ENCODE data around the gene HTRA3. TPM values are rescaled to one million over a fixed set of nuclear protein-coding genes. Genes with fewer than 3 reads are reported as not detected.

Gene HTRA3
- total and polyA plus RNA-seq, 2 experiments from 2014 or later, result 1.3 to 3.6 TPM

DNA sequence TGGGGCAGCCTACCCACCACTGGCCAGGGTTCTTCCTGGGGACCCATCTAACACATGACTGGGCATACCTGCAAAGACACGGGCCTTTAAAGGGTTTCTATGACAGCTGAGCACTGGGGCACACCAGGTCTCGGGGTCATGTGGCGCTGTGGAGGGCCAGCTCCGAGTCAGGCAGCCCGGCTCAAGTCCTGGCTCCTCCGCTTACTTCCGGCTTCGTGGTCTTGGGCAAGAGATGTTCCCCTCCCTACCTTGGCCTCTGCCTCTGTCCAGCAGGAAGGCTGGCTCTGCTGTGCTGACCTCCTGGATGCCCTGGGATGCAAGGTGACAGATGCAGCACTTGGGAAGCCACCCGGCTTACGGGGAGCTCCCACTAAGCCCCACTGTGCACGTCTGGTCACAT lies 37.6 kb downstream of the HTRA3 start:
- no peak overlapping the region for H3K4me3 ChIP-seq
- ATAC-seq (no peak), DNase-seq (ENCODE audit: low spot score) (no peak)
- peaks cover 4% of the 10 kb centered on the region; the same call in 2 of the 3 replicates for H3K4me1 Mint-ChIP-seq
- no peak overlapping the region for H3K27ac Mint-ChIP-seq
- no peaks in the 10 kb centered on the region for H3F3A ChIP-seq (replicated peaks; ENCODE audit: low read depth)
- H4K20me1 ChIP-seq (replicated peaks; ENCODE audit: insufficient read depth), result no peaks in the 10 kb centered on the region
- no peaks in the 10 kb centered on the region; the same call in 2 of the 3 replicates for H3K36me3 Mint-ChIP-seq (ENCODE audit: low read depth)
- H3K27ac ChIP-seq (ENCODE audit: low read depth), result no peak overlapping the region
- no peaks in the 10 kb centered on the region for H3K9me2 ChIP-seq (ENCODE audit: insufficient read depth)
- H2AFZ ChIP-seq, result no peak overlapping the region
- TF ChIP-seq, protein P1, sequence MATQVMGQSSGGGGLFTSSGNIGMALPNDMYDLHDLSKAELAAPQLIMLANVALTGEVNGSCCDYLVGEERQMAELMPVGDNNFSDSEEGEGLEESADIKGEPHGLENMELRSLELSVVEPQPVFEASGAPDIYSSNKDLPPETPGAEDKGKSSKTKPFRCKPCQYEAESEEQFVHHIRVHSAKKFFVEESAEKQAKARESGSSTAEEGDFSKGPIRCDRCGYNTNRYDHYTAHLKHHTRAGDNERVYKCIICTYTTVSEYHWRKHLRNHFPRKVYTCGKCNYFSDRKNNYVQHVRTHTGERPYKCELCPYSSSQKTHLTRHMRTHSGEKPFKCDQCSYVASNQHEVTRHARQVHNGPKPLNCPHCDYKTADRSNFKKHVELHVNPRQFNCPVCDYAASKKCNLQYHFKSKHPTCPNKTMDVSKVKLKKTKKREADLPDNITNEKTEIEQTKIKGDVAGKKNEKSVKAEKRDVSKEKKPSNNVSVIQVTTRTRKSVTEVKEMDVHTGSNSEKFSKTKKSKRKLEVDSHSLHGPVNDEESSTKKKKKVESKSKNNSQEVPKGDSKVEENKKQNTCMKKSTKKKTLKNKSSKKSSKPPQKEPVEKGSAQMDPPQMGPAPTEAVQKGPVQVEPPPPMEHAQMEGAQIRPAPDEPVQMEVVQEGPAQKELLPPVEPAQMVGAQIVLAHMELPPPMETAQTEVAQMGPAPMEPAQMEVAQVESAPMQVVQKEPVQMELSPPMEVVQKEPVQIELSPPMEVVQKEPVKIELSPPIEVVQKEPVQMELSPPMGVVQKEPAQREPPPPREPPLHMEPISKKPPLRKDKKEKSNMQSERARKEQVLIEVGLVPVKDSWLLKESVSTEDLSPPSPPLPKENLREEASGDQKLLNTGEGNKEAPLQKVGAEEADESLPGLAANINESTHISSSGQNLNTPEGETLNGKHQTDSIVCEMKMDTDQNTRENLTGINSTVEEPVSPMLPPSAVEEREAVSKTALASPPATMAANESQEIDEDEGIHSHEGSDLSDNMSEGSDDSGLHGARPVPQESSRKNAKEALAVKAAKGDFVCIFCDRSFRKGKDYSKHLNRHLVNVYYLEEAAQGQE (IDR thresholded peaks at IDR 0.05; ENCODE audit: unreplicated experiment), result no peak
- no peak for TF ChIP-seq NANOG (IDR thresholded peaks at IDR 0.05; ENCODE audit: borderline replicate concordance)
- no peak for TF ChIP-seq POLR2AphosphoS5 (IDR thresholded peaks at IDR 0.05; ENCODE audit: low read depth)
- TF ChIP-seq, protein P2, sequence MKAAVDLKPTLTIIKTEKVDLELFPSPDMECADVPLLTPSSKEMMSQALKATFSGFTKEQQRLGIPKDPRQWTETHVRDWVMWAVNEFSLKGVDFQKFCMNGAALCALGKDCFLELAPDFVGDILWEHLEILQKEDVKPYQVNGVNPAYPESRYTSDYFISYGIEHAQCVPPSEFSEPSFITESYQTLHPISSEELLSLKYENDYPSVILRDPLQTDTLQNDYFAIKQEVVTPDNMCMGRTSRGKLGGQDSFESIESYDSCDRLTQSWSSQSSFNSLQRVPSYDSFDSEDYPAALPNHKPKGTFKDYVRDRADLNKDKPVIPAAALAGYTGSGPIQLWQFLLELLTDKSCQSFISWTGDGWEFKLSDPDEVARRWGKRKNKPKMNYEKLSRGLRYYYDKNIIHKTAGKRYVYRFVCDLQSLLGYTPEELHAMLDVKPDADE (IDR thresholded peaks at IDR 0.05), result no peak
- no peak for TF ChIP-seq ZNF114 (CRISPR knock-in tag; IDR thresholded peaks at IDR 0.05)
- TF ChIP-seq EZH2phosphoT487 (IDR thresholded peaks at IDR 0.05; ENCODE audit: unreplicated experiment), result no peak
- TF ChIP-seq, protein P3, sequence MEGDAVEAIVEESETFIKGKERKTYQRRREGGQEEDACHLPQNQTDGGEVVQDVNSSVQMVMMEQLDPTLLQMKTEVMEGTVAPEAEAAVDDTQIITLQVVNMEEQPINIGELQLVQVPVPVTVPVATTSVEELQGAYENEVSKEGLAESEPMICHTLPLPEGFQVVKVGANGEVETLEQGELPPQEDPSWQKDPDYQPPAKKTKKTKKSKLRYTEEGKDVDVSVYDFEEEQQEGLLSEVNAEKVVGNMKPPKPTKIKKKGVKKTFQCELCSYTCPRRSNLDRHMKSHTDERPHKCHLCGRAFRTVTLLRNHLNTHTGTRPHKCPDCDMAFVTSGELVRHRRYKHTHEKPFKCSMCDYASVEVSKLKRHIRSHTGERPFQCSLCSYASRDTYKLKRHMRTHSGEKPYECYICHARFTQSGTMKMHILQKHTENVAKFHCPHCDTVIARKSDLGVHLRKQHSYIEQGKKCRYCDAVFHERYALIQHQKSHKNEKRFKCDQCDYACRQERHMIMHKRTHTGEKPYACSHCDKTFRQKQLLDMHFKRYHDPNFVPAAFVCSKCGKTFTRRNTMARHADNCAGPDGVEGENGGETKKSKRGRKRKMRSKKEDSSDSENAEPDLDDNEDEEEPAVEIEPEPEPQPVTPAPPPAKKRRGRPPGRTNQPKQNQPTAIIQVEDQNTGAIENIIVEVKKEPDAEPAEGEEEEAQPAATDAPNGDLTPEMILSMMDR (conservative IDR thresholded peaks at IDR 0.05; ENCODE audit: low read depth in 2 of 2), result no peak
- TF ChIP-seq EZH2 (IDR thresholded peaks at IDR 0.05; ENCODE audit: low read depth, unreplicated experiment), result no peak
- TF ChIP-seq, protein P4, sequence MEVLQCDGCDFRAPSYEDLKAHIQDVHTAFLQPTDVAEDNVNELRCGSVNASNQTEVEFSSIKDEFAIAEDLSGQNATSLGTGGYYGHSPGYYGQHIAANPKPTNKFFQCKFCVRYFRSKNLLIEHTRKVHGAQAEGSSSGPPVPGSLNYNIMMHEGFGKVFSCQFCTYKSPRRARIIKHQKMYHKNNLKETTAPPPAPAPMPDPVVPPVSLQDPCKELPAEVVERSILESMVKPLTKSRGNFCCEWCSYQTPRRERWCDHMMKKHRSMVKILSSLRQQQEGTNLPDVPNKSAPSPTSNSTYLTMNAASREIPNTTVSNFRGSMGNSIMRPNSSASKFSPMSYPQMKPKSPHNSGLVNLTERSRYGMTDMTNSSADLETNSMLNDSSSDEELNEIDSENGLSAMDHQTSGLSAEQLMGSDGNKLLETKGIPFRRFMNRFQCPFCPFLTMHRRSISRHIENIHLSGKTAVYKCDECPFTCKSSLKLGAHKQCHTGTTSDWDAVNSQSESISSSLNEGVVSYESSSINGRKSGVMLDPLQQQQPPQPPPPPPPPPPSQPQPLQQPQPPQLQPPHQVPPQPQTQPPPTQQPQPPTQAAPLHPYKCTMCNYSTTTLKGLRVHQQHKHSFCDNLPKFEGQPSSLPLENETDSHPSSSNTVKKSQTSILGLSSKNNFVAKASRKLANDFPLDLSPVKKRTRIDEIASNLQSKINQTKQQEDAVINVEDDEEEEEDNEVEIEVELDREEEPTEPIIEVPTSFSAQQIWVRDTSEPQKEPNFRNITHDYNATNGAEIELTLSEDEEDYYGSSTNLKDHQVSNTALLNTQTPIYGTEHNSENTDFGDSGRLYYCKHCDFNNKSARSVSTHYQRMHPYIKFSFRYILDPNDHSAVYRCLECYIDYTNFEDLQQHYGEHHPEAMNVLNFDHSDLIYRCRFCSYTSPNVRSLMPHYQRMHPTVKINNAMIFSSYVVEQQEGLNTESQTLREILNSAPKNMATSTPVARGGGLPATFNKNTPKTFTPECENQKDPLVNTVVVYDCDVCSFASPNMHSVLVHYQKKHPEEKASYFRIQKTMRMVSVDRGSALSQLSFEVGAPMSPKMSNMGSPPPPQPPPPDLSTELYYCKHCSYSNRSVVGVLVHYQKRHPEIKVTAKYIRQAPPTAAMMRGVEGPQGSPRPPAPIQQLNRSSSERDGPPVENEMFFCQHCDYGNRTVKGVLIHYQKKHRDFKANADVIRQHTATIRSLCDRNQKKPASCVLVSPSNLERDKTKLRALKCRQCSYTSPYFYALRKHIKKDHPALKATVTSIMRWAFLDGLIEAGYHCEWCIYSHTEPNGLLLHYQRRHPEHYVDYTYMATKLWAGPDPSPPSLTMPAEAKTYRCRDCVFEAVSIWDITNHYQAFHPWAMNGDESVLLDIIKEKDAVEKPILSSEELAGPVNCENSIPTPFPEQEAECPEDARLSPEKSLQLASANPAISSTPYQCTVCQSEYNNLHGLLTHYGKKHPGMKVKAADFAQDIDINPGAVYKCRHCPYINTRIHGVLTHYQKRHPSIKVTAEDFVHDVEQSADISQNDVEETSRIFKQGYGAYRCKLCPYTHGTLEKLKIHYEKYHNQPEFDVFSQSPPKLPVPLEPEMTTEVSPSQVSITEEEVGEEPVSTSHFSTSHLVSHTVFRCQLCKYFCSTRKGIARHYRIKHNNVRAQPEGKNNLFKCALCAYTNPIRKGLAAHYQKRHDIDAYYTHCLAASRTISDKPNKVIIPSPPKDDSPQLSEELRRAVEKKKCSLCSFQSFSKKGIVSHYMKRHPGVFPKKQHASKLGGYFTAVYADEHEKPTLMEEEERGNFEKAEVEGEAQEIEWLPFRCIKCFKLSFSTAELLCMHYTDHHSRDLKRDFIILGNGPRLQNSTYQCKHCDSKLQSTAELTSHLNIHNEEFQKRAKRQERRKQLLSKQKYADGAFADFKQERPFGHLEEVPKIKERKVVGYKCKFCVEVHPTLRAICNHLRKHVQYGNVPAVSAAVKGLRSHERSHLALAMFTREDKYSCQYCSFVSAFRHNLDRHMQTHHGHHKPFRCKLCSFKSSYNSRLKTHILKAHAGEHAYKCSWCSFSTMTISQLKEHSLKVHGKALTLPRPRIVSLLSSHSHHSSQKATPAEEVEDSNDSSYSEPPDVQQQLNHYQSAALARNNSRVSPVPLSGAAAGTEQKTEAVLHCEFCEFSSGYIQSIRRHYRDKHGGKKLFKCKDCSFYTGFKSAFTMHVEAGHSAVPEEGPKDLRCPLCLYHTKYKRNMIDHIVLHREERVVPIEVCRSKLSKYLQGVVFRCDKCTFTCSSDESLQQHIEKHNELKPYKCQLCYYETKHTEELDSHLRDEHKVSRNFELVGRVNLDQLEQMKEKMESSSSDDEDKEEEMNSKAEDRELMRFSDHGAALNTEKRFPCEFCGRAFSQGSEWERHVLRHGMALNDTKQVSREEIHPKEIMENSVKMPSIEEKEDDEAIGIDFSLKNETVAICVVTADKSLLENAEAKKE (CRISPR knock-in tag; IDR thresholded peaks at IDR 0.05), result no peak
- TF ChIP-seq CREB1 (CRISPR knock-in tag; IDR thresholded peaks at IDR 0.05; ENCODE audit: low read depth), result no peak
- no peak for TF ChIP-seq STAT1 (IDR thresholded peaks at IDR 0.05; ENCODE audit: unreplicated experiment)
- H3K36me3 ChIP-seq (ENCODE audit: insufficient read depth), result no peaks in the 10 kb centered on the region
- H3K27me3 ChIP-seq (ENCODE audit: insufficient read depth), result no peaks in the 10 kb centered on the region
- H3K27me3 Mint-ChIP-seq (ENCODE audit: insufficient read depth, low read depth, poor library complexity), result peaks cover 20% of the 10 kb centered on the region
- no peak overlapping the region for H3K4me2 ChIP-seq
- H3K4me3 Mint-ChIP-seq, result no peak overlapping the region
- H3K4me1 ChIP-seq (ENCODE audit: insufficient read depth), result no peaks in the 10 kb centered on the region
- 0 out of 3 replicates have a peak, but pooled peaks cover under 1% of the 10 kb centered on the region for H3K9me3 Mint-ChIP-seq
- no peaks in the 10 kb centered on the region for H3K79me2 ChIP-seq (replicated peaks; ENCODE audit: insufficient read depth)
